ENCODE measurements around the gene LTBP1.

LTBP1 gene

GRCh38 chr2:33443274-33443829 lies 496.6 kb downstream of the LTBP1 start:
- DNase-seq: no peak

GRCh38 chr2:33444967-33445366 lies 498.2 kb downstream of the LTBP1 start:
- no peak for DNase-seq

GRCh38 chr2:33448220-33448899 lies 501.6 kb downstream of the LTBP1 start:
- DNase-seq: no peak
